A549 (cell line): Measurements from ENCODE around the gene CGRRF1. TPM values are rescaled to one million over a fixed set of nuclear protein-coding genes. Genes with fewer than 3 reads are reported as not detected.

ENCODE experiments used
- ATAC-seq, 2 experiments: fragments of 200-7000 bp in 1 of 2; fragments of >200 bp in 1 of 2; cut with Nextera tagmentation in 1 of 2; cut with Tn5 transposase in 1 of 2; 3 replicates each; pipeline versions ENCODE4 v1.8.0 to v1.9.1; 2018 to 2020; ENCODE audit warnings: mild to moderate bottlenecking in 1 of 2, moderate library complexity in 1 of 2
- CTCF ChIA-PET: fragments of 300-600 bp; sonication (Branson Sonifier 250); formaldehyde crosslinking; extraction: SDS; loops from one replicate; lab custom pipeline; 2021; ENCODE audit warnings: antibody characterized with exemption, inconsistent platforms; lab: Yijun Ruan, JAX
- POLR2A ChIA-PET: fragments of 350-600 bp; formaldehyde crosslinking; extraction: SDS; loops from one replicate; lab custom pipeline; 2021; ENCODE audit warnings: antibody characterized with exemption, inconsistent platforms; lab: Yijun Ruan, JAX
- DNase-seq, 2 experiments: peaks; one replicate each; pipeline versions ENCODE4 v3.0.0 to v3.0.0-alpha.2; 2011 to 2016; ENCODE audit warnings: low read depth in 1 of 2, low spot score in 1 of 2
- FAIRE-seq: peaks from 2 replicates; lab custom pipeline; 2011; peaks lifted over from hg19 to GRCh38; lab: Jason Lieb, UNC
- H3K27ac ChIP-seq, 2 experiments: fragments of >200 bp; sonication (Bioruptor Twin); formaldehyde crosslinking; 3 replicates each; pipeline ENCODE4 v1.5.1; 2016 to 2017
- H3K4me1 ChIP-seq: fragments of >200 bp; sonication (Bioruptor Twin); formaldehyde crosslinking; 3 replicates; pipeline ENCODE4 v1.6.1; 2016
- H3K4me2 ChIP-seq: fragments of >200 bp; sonication (Bioruptor Twin); formaldehyde crosslinking; 3 replicates; pipeline ENCODE4 v1.6.1; 2016
- H3K4me3 ChIP-seq: fragments of >200 bp; sonication (Bioruptor Twin); formaldehyde crosslinking; 3 replicates; pipeline ENCODE4 v1.5.1; 2016
- H3K9me3 ChIP-seq: fragments of >200 bp; sonication (Bioruptor Twin); formaldehyde crosslinking; 3 replicates; pipeline ENCODE4 v1.6.1; 2016
- CBX8 ChIP-seq: fragments of 200-600 bp; sonication (generic); IDR thresholded peaks from 2 replicates; pipeline ENCODE4 v1.6.1; 2016
- CHD4 ChIP-seq: fragments of 200-600 bp; sonication (generic); IDR thresholded peaks from 2 replicates; pipeline ENCODE4 v1.6.1; 2016; ENCODE audit warnings: antibody characterized with exemption, mild to moderate bottlenecking, borderline replicate concordance
- EHF ChIP-seq: fragments of 250-450 bp; sonication (Bioruptor Pico); IDR thresholded peaks from 2 replicates; pipeline ENCODE4 v1.5.0; 2020; ENCODE audit warnings: mild to moderate bottlenecking
- EHMT2 ChIP-seq: fragments of 200-600 bp; sonication (generic); IDR thresholded peaks from 2 replicates; pipeline ENCODE4 v1.6.1; 2016; ENCODE audit warnings: antibody characterized with exemption, low read depth, mild to moderate bottlenecking, moderate library complexity
- FOXS1 ChIP-seq: fragments of 250-450 bp; sonication (Bioruptor Pico); IDR thresholded peaks from 2 replicates; pipeline ENCODE4 v1.5.0; 2020; ENCODE audit warnings: mild to moderate bottlenecking, moderate library complexity
- HOXB13 ChIP-seq: fragments of 250-450 bp; sonication (Bioruptor Pico); IDR thresholded peaks from 2 replicates; pipeline ENCODE4 v1.5.0; 2020; ENCODE audit warnings: low read depth, mild to moderate bottlenecking, moderate library complexity
- HOXB5 ChIP-seq: fragments of 250-450 bp; sonication (Bioruptor Pico); IDR thresholded peaks from 2 replicates; pipeline ENCODE4 v1.5.0; 2020; ENCODE audit warnings: mild to moderate bottlenecking, moderate library complexity
- JUNB ChIP-seq: fragments of >200 bp; sonication (Bioruptor Twin); formaldehyde crosslinking; IDR thresholded peaks from 2 replicates; pipeline ENCODE4 v1.6.1; 2016
- KDM1A ChIP-seq: fragments of 200-600 bp; sonication (generic); IDR thresholded peaks from 2 replicates; pipeline ENCODE4 v1.6.1; 2016; ENCODE audit warnings: low read depth, mild to moderate bottlenecking
- KDM5A ChIP-seq: fragments of 200-600 bp; sonication (generic); IDR thresholded peaks from 2 replicates; pipeline ENCODE4 v1.6.1; 2016; ENCODE audit warnings: antibody characterized with exemption, mild to moderate bottlenecking
- MAFK ChIP-seq: fragments of 450-650 bp; IDR thresholded peaks from 2 replicates; pipeline ENCODE4 v1.6.1; 2014; ENCODE audit not compliant: partially characterized antibody
- MAZ ChIP-seq: fragments of 150-350 bp; IDR thresholded peaks from 2 replicates; pipeline ENCODE4 v1.6.1; 2014; ENCODE audit warnings: antibody characterized with exemption, low read depth, low read length, borderline replicate concordance
- PHF8 ChIP-seq: fragments of 200-600 bp; sonication (generic); IDR thresholded peaks from 2 replicates; pipeline ENCODE4 v1.6.1; 2016; ENCODE audit warnings: low read depth, mild to moderate bottlenecking, antibody characterized with exemption, moderate library complexity, borderline replicate concordance
- POLR2A ChIP-seq: IDR thresholded peaks from 2 replicates; pipeline ENCODE4 v1.6.1; 2012; ENCODE audit warnings: mild to moderate bottlenecking, low read length
- RARB ChIP-seq: fragments of 250-450 bp; sonication (Bioruptor Pico); IDR thresholded peaks from 2 replicates; pipeline ENCODE4 v1.8.0; 2021; ENCODE audit warnings: mild to moderate bottlenecking, moderate library complexity
- SMC3 ChIP-seq: fragments of >200 bp; sonication (Bioruptor Twin); formaldehyde crosslinking; IDR thresholded peaks from 3 replicates; pipeline ENCODE4 v1.6.1; 2018; ENCODE audit warnings: inconsistent platforms
- SREBF2 ChIP-seq: fragments of 450-650 bp; IDR thresholded peaks from 2 replicates; pipeline ENCODE4 v1.6.1; 2014; ENCODE audit warnings: mild to moderate bottlenecking, moderate library complexity
- TP53 ChIP-seq: fragments of 250-450 bp; sonication (Bioruptor Pico); IDR thresholded peaks from 2 replicates; pipeline ENCODE4 v1.5.0; 2021; ENCODE audit warnings: mild to moderate bottlenecking, moderate library complexity
- ZFP36 ChIP-seq: fragments of 450-650 bp; IDR thresholded peaks from 2 replicates; pipeline ENCODE4 v1.6.1; 2014; ENCODE audit warnings: borderline replicate concordance; ENCODE audit not compliant: partially characterized antibody
- ZSCAN20 ChIP-seq: fragments of 250-450 bp; sonication (Bioruptor Pico); IDR thresholded peaks from 2 replicates; pipeline ENCODE4 v1.8.0; 2022; ENCODE audit warnings: mild to moderate bottlenecking, moderate library complexity
- WGBS: methylation state at CpG from one replicate; pipeline ENCODE4 v1.1.6; 2017; ENCODE audit errors: missing lambda C conversion rate; 5-methylcytosine and 5-hydroxymethylcytosine counted together
- polyA plus RNA-seq, 4 experiments: library from polyadenylated mRNA; depleted of rRNA in 3 of 4; stranded (reverse); fragments of >200 nt; fragmentation: RNase III in 1 of 4; extraction: RNeasy Plus Mini Kit Qiagen cat#74134 plus additional on column Dnase treatment in 1 of 4; gene quantifications; 2 replicates in 3 of 4; 3 replicates in 1 of 4; pipeline ENCODE4 v1.2.3, GENCODE V29; 2011 to 2017
- TF ChIP-seq, protein P1 (sequence below): fragments of >200 bp; sonication (Bioruptor Twin); formaldehyde crosslinking; IDR thresholded peaks from 3 replicates; pipeline ENCODE4 v1.6.1; 2016
- TF ChIP-seq, protein P2 (sequence below): fragments of >200 bp; sonication (Bioruptor Twin); formaldehyde crosslinking; IDR thresholded peaks from 2 replicates; pipeline ENCODE4 v1.6.1; 2016
- TF ChIP-seq, protein P3 (sequence below): IDR thresholded peaks from 2 replicates; pipeline ENCODE4 v1.6.1; 2012
- TF ChIP-seq, protein P4 (sequence below): IDR thresholded peaks from 2 replicates; pipeline ENCODE4 v1.6.1; 2012

CGRRF1 gene
- polyA plus RNA-seq, 2 of the 4 experiments (the other 2 are of a cell fraction) = 15.8 to 35.4 TPM

- FAIRE-seq = peak; percentile 28
- POLR2A ChIA-PET = interaction anchor here (1.1 kb wide), 1 partner anchor 29 kb away, joined by 3 read pairs; the partner anchor contains the start of gene CGRRF1
- ATAC-seq = no peak
Observed at GRCh38 chr14:54538055-54538454, 28.3 kb downstream of the CGRRF1 start.

DNA sequence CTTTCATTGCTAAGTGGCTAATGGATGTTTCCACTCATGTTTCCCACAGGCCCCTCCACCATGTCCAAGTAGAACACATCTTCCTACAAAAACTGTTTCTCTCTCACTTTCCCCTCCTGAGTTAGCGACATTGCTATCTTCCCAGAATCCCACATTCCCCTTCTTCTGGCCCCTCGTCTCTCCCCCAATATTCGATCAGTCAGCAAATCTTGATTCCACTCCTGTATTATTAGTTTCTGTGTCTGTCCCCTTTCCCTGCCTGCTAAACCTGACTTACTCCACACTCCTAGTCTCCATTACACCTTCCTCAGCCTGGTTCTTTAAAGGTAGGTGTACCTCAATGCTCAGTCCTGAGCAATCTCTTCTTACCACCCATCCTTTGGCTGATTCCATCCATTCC is 37.9 kb downstream of the CGRRF1 start:
- Histone ChIP-seq H3K4me2 (no peak overlapping the region), H3K9me3 (no peaks in the 10 kb centered on the region), H3K4me3 (no peak overlapping the region), H3K27ac (no peak overlapping the region), H3K4me1 (no peaks in the 10 kb centered on the region)
- ChIA-PET POLR2A (no interaction called here), CTCF (interaction anchor here (1.3 to 4.9 kb wide), 2 partner anchors 16 to 226 kb away, joined by 8 to 28 read pairs; no protein-coding TSS in a partner anchor)
- WGBS = 88% methylated on average over 3 of the region's 3 CpGs
- FAIRE-seq = no peak
- TF ChIP-seq MAFK (peak; percentile 79), EHMT2 (no peak)
- DNase-seq = no peak
- ATAC-seq = no peak

More at GRCh38 chr14:54538055-54538454, 28.3 kb downstream of the CGRRF1 start:
- H3K4me2 ChIP-seq = peak overlapping the region; percentile 33; the same call in 2 of the 3 replicates
- CTCF ChIA-PET = interaction anchor here (1.6 kb wide), 1 partner anchor 236 kb away, joined by 3 read pairs; no protein-coding TSS in a partner anchor
- DNase-seq = no peak
- no peaks in the 10 kb centered on the region for H3K9me3 ChIP-seq
- H3K4me3 ChIP-seq = no peak overlapping the region
- WGBS = 90% methylated on average over 3 of the region's 3 CpGs
- H3K27ac ChIP-seq = no peak overlapping the region
- peaks cover 9% of the 10 kb centered on the region; the same call in 1 of the 3 replicates for H3K4me1 ChIP-seq
- TF ChIP-seq CHD4 (no peak), ZSCAN20 (CRISPR knock-in tag) (no peak), POLR2A (no peak), PHF8 (no peak), JUNB (no peak), KDM5A (no peak)
- TF ChIP-seq, protein P1, sequence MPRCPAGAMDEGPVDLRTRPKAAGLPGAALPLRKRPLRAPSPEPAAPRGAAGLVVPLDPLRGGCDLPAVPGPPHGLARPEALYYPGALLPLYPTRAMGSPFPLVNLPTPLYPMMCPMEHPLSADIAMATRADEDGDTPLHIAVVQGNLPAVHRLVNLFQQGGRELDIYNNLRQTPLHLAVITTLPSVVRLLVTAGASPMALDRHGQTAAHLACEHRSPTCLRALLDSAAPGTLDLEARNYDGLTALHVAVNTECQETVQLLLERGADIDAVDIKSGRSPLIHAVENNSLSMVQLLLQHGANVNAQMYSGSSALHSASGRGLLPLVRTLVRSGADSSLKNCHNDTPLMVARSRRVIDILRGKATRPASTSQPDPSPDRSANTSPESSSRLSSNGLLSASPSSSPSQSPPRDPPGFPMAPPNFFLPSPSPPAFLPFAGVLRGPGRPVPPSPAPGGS = no peak
- TF ChIP-seq, all 56 proteins: peak for 0

DNA sequence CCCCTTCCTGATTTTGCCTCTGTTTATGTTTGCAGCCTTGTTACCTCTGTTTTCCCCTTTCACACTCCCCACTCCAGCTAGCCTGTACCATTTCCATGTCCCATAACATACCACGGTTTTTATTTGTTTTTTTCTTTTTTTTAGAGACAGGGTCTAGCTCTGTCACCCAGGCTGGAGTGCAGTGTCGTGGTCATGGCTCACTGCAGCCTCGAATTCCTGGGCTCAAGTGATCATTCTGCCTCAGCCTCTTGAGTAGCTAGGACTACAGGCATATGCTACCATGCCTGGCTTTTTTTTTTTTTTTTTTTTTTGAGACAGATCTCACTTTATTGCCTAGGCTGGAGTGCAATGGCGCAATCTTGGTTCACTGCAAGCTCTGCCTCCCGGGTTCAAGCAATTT is 38.8 kb downstream of the CGRRF1 start:
- 28% methylated on average over 5 of the region's 5 CpGs for WGBS
- CTCF ChIA-PET = interaction anchor here (0.6 to 4.9 kb wide), 6 partner anchors 16 to 1788 kb away, joined by 3 to 28 read pairs (median 4); no protein-coding TSS in a partner anchor
- TF ChIP-seq ZFP36 = no peak
- no peak for TF ChIP-seq HOXB5 (CRISPR knock-in tag)
- no peak for TF ChIP-seq MAFK
- TF ChIP-seq CBX8 = no peak
- no peak for TF ChIP-seq SREBF2
- TF ChIP-seq TP53 (CRISPR knock-in tag) = no peak
- TF ChIP-seq, protein P2, sequence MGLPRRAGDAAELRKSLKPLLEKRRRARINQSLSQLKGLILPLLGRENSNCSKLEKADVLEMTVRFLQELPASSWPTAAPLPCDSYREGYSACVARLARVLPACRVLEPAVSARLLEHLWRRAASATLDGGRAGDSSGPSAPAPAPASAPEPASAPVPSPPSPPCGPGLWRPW = no peak
- TF ChIP-seq, protein P3, sequence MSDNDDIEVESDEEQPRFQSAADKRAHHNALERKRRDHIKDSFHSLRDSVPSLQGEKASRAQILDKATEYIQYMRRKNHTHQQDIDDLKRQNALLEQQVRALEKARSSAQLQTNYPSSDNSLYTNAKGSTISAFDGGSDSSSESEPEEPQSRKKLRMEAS = no peak
- no peak for TF ChIP-seq HOXB13 (CRISPR knock-in tag)
- TF ChIP-seq EHF (CRISPR knock-in tag) = no peak
- TF ChIP-seq, protein P4, sequence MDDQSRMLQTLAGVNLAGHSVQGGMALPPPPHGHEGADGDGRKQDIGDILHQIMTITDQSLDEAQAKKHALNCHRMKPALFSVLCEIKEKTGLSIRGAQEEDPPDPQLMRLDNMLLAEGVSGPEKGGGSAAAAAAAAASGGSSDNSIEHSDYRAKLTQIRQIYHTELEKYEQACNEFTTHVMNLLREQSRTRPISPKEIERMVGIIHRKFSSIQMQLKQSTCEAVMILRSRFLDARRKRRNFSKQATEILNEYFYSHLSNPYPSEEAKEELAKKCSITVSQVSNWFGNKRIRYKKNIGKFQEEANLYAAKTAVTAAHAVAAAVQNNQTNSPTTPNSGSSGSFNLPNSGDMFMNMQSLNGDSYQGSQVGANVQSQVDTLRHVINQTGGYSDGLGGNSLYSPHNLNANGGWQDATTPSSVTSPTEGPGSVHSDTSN = no peak
- no peak for TF ChIP-seq MAZ
- TF ChIP-seq SMC3 = no peak
- TF ChIP-seq KDM1A = no peak
- TF ChIP-seq RARB (CRISPR knock-in tag) = no peak
- no peak for TF ChIP-seq FOXS1 (CRISPR knock-in tag)
- TF ChIP-seq, all 56 proteins: peak for 0
- no peak overlapping the region for H3K4me3 ChIP-seq
- FAIRE-seq (no peak), ATAC-seq (no peak), DNase-seq (no peak)
- no peaks in the 10 kb centered on the region for H3K4me1 ChIP-seq
- POLR2A ChIA-PET = no interaction called here
- no peaks in the 10 kb centered on the region for H3K9me3 ChIP-seq
- no peak overlapping the region for H3K4me2 ChIP-seq
- H3K27ac ChIP-seq = no peak overlapping the region
